CD4-positive, alpha-beta T cell treated with Interferon alpha-2 for 1 hour (primary cell): ENCODE measurements around the gene KAZN.

ENCODE experiments used
- DNase-seq, 2 donors: peaks; one replicate each; pipeline ENCODE4 v3.0.0-alpha.2; 2020 to 2022

KAZN gene

GRCh38 chr1:14648896-14649855, 50.7 kb downstream of the KAZN start:
- no peak for DNase-seq

GRCh38 chr1:14649976-14650375, 51.5 kb downstream of the KAZN start:
- no peak for DNase-seq

GRCh38 chr1:14650951-14651350, 52.5 kb downstream of the KAZN start:
- no peak for DNase-seq

- DNase-seq: no peak
Measured at GRCh38 chr1:14652840-14653239, 54.4 kb downstream of the KAZN start.

GRCh38 chr1:14653461-14653960, 55.0 kb downstream of the KAZN start:
- DNase-seq: no peak

- DNase-seq: no peak
Measured at GRCh38 chr1:14654554-14654953, 56.1 kb downstream of the KAZN start.

GRCh38 chr1:14655385-14655784, 56.9 kb downstream of the KAZN start:
- no peak for DNase-seq

- DNase-seq: no peak
Measured at GRCh38 chr1:14656384-14656937, 58.0 kb downstream of the KAZN start.

- DNase-seq: no peak
Measured at GRCh38 chr1:14658642-14659041, 60.2 kb downstream of the KAZN start.

GRCh38 chr1:14659913-14660312, 61.4 kb downstream of the KAZN start:
- no peak for DNase-seq

GRCh38 chr1:14660801-14661200, 62.3 kb downstream of the KAZN start:
- DNase-seq: no peak

GRCh38 chr1:14661222-14661621, 62.7 kb downstream of the KAZN start:
- DNase-seq: no peak

GRCh38 chr1:14662116-14662515, 63.6 kb downstream of the KAZN start:
- no peak for DNase-seq

- DNase-seq: no peak
Measured at GRCh38 chr1:14663773-14664172, 65.3 kb downstream of the KAZN start.

- DNase-seq: no peak
Measured at GRCh38 chr1:14666373-14666772, 67.9 kb downstream of the KAZN start.

GRCh38 chr1:14666962-14667650, 68.6 kb downstream of the KAZN start:
- DNase-seq: no peak

GRCh38 chr1:14667651-14667984, 69.1 kb downstream of the KAZN start:
- no peak for DNase-seq

GRCh38 chr1:14668538-14668937, 70.1 kb downstream of the KAZN start:
- DNase-seq: no peak

- DNase-seq: no peak
Measured at GRCh38 chr1:14672005-14672404, 73.5 kb downstream of the KAZN start.

- no peak for DNase-seq
Measured at GRCh38 chr1:14674030-14674429, 75.5 kb downstream of the KAZN start.

GRCh38 chr1:14676400-14676799, 77.9 kb downstream of the KAZN start:
- no peak for DNase-seq

- DNase-seq: no peak
Measured at GRCh38 chr1:14677292-14677971, 78.9 kb downstream of the KAZN start.

GRCh38 chr1:14678011-14678638, 79.6 kb downstream of the KAZN start:
- DNase-seq: no peak
